HAP-1 (cell line): ENCODE data around the gene ANKRD28.
A peak's percentile ranks its signal among the peaks of the same experiment; 100 is the strongest.

Experiments used
- DNase-seq, 2 experiments: peaks; one replicate each; pipeline ENCODE4 v3.0.0-alpha.2; 2016 to 2020; ENCODE audit warnings: low spot score in 2 of 2
- H3K27me3 ChIP-seq: fragments of 250-450 bp; sonication (Bioruptor Pico); 2 replicates; pipeline ENCODE4 v1.5.1; 2020; ENCODE audit warnings: low read depth, mild to moderate bottlenecking, moderate library complexity
- H3K36me3 ChIP-seq: fragments of 250-450 bp; sonication (Bioruptor Pico); replicated peaks from 2 replicates; pipeline ENCODE4 v1.5.1; 2020; ENCODE audit warnings: mild to moderate bottlenecking
- H3K4me1 ChIP-seq: fragments of 250-450 bp; sonication (Bioruptor Pico); 2 replicates; pipeline ENCODE4 v1.5.1; 2020; ENCODE audit warnings: mild to moderate bottlenecking
- H3K4me3 ChIP-seq: fragments of 250-450 bp; sonication (Bioruptor Pico); 2 replicates; pipeline ENCODE4 v1.5.1; 2020; ENCODE audit warnings: mild to moderate bottlenecking, moderate library complexity
- H3K9me3 ChIP-seq: fragments of 250-450 bp; sonication (Bioruptor Pico); 2 replicates; pipeline ENCODE4 v1.5.1; 2020; ENCODE audit warnings: mild to moderate bottlenecking, moderate library complexity
- in situ Hi-C: fragments of 300-500 bp; cut with MboI; formaldehyde crosslinking; loops from 3 replicates; pipeline ENCODE4 v1.14.3; 2020; ENCODE audit warnings: low sequenced_read_pairs, inconsistent platforms, mixed read lengths

The ANKRD28 gene

DNA sequence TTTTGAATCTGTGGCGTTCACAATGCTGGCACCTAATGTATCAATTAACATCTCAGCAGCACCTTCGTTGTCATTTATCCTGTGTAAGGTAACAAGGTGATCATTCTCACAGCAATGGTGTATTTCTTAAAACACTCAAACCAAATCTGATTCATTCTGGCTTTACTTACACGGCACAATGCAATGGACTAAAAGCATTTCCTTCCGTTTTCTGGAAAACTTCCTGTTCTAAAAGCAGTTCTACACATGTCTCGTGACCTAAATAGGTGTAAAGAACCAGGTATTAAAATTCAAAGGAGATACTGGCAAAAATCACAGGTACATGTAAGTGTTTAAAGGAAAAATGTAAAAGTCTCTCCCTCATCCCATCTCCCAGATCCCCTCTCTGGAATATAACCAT lies 118.5 kb downstream of the ANKRD28 start:
- Histone ChIP-seq H3K27me3 (no peaks in the 10 kb centered on the region), H3K9me3 (no peaks in the 10 kb centered on the region), H3K4me1 (no peaks in the 10 kb centered on the region), H3K36me3 (peaks cover 15% of the 10 kb centered on the region), H3K4me3 (no peak overlapping the region)
- in situ Hi-C loops = no loop called here
- DNase-seq = no peak

DNA sequence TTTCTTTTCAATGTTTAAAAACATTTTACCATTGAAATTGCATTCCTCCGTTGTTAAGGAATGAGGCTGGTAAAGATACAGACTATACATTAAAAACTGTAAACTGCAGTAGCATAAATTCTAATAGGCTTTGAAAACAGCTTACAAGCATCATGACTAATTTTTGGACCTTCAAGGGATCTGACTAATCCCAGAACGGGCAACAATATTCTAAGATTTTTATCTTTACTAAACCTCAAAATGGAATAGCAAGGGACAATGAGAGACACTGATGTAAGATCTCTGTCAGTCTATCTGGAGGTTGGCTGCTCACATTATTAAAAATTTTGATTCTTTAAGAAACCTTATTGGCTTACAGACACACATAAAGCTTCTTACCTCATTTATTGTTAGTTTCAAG lies 121.5 kb downstream of the ANKRD28 start:
- H3K9me3 ChIP-seq = no peaks in the 10 kb centered on the region
- peaks cover 10% of the 10 kb centered on the region for H3K36me3 ChIP-seq
- peaks cover 4% of the 10 kb centered on the region; the same call in 1 of the 2 replicates for H3K4me1 ChIP-seq
- no peak for DNase-seq
- H3K27me3 ChIP-seq = no peaks in the 10 kb centered on the region
- no peak overlapping the region for H3K4me3 ChIP-seq
- in situ Hi-C loops = no loop called here

DNA sequence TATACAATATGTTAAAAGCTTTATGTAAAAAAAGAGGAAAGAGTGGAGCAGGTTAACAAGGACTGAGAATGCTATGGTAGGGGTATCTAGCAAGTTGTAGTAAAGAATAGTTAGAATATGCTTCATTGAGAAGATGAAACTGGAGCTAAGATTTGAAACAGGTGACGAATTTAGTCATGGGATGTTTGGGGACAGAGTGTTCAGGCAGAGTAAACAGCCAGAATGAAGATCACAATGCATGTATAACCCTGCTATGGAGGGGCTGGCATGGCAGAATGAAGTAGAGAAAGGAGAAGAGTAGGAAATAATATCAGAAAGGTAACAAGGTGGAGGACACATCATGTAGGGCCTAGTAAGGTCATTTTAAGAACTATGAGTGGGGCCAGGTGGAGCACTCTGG lies 124.2 kb downstream of the ANKRD28 start:
- DNase-seq = peak in 1 of 2 experiments; percentile 36
- Histone ChIP-seq H3K4me3 (no peak overlapping the region), H3K4me1 (peaks cover 4% of the 10 kb centered on the region; the same call in 1 of the 2 replicates), H3K27me3 (no peaks in the 10 kb centered on the region), H3K9me3 (no peaks in the 10 kb centered on the region), H3K36me3 (peaks cover 10% of the 10 kb centered on the region)
- in situ Hi-C loops = no loop called here

DNA sequence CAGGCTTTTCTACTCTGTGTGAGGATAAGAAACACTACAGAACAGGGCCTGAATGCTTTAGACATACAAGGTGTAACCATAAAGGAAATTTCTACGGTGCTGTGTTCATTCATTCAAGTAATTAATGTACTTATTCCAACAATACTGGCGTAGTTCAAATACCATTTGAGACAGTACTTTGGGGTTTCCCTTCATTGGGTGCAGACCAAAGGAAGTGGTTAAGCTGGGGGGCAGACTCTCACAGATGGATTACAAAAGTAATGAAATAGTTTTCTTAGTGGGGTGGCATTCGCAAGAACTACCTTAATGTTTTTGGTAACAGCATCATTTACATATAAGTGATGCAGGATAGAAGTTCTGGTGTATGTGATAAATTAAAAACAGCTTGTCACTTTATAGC lies 130.3 kb downstream of the ANKRD28 start:
- in situ Hi-C loops = no loop called here
- DNase-seq = no peak
- no peaks in the 10 kb centered on the region for H3K4me1 ChIP-seq
- peaks cover 4% of the 10 kb centered on the region; the same call in 1 of the 2 replicates for H3K36me3 ChIP-seq
- H3K9me3 ChIP-seq = no peaks in the 10 kb centered on the region
- no peak overlapping the region for H3K4me3 ChIP-seq
- H3K27me3 ChIP-seq = no peaks in the 10 kb centered on the region

DNA sequence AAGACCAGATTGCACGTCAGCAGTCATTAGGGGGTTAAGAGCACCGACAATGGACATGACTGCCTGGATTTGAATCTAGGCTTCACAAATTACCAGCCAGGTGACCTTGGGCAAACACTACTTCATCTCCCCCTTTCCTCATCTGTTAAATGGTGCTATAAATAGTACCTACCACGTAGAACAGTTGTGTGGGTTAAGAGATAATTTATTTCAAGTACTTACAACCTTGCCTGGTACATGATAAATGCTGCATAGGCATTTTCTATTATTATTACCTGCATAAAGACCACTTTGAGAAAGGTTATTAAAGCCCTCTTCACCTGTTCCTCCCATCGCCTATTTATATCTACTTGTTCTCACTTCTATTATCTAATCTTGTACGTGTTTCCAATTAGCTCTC lies 131.5 kb downstream of the ANKRD28 start:
- Histone ChIP-seq H3K27me3 (no peaks in the 10 kb centered on the region), H3K4me1 (no peaks in the 10 kb centered on the region), H3K36me3 (peaks cover 4% of the 10 kb centered on the region; the same call in 1 of the 2 replicates), H3K9me3 (no peaks in the 10 kb centered on the region), H3K4me3 (no peak overlapping the region)
- DNase-seq = no peak
- in situ Hi-C loops = no loop called here

DNA sequence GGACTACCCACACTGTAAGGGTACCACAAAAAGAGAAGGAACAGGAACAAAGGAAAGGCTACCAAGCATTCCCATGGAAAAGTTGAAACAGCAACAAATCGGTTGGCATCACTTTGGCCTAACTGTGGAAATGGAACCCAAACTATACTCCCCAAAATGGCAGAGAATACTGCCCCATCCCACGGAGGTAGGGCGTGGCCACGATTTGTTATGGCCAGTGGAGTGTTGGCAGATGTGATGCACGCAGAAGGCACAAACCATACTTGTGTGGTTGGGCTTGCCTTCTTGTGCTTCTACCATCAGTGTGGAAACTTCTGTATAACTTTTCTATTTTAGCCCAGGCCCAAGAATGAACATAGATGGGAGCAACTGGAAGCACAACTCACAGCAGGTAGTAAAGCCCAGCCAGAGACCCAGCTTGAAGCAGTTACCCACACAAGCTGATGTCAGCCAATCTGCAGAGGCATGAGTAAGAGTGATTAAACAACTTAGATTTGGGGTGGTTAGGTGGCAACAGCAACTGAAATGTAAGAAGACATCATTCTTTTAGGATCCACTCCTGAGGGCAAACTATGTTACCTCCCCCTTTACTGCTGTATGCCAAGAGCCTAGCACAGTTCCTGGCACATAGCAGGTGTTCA lies 132.1 kb downstream of the ANKRD28 start:
- in situ Hi-C loops = no loop called here
- Histone ChIP-seq H3K36me3 (peaks cover 4% of the 10 kb centered on the region; the same call in 1 of the 2 replicates), H3K4me3 (no peak overlapping the region)

DNA sequence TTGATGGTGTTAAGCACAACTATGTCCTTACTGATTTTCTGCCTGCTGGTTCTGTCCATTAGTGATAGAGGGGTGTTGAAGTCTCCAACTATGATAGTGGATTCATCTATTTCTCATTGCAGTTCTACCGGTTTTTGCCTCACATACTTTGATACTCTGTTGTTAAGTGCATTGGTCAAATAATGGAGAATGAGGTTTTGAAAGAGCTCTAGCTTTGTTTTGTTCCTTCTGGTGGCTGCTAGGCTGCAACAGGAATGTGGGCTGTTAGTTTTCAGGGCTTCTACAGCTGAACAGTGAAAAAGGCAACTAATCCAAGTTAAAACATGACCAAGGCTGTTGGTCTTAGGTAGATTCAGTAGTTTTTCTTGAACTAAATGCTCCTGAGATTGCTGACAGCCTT lies 133.6 kb downstream of the ANKRD28 start:
- Histone ChIP-seq H3K27me3 (no peaks in the 10 kb centered on the region), H3K4me1 (no peaks in the 10 kb centered on the region), H3K4me3 (no peak overlapping the region), H3K9me3 (no peaks in the 10 kb centered on the region), H3K36me3 (peaks cover 4% of the 10 kb centered on the region; the same call in 1 of the 2 replicates)
- no peak for DNase-seq
- in situ Hi-C loops = no loop called here

More for the DNA sequence above, 132.1 kb downstream of the ANKRD28 start:
- H3K4me1 ChIP-seq = no peaks in the 10 kb centered on the region
- no peaks in the 10 kb centered on the region for H3K9me3 ChIP-seq
- DNase-seq = no peak
- no peaks in the 10 kb centered on the region for H3K27me3 ChIP-seq

DNA sequence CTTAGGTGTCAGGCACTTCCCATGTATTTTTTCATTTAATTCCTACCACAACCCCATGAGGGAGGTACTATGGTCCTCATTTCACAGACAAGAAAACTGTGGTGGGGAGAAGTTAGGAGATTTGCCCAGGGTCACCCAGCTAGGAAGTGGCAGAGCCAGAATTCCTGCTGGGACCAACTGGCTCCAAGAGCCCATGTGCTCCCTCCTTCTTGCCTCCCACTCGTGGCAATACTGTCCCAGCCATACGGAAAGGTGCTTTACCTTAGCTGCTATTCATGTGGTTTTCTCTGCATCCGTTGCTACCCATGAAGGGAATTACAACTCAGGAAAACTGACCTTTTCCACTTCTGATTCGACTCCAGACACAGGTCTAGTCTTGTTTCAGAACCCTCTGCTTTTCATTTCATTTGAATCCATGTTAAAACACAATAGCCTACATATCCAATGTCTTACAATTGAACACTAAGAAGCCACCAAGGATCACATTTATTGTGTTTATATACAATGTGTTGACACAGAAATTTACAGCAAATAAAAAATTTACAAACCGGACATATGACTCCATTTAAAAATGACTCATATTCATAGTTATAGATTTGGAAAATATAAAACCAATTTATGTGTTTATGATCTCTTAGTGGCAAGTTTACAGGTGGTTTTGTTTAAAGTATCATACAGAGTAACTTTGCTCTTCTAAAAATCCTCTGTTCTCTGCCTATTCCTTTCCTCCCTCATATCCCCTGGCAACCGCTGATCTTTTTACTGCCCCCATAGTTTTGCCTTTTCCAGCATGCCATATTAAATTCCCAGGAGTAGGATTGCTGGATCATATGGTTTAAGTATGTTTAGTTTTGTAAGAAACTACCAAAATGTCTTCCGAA lies 137.5 kb downstream of the ANKRD28 start:
- in situ Hi-C loops = no loop called here
- H3K4me3 ChIP-seq = no peak overlapping the region
- H3K27me3 ChIP-seq = no peaks in the 10 kb centered on the region
- H3K4me1 ChIP-seq = no peaks in the 10 kb centered on the region
- no peaks in the 10 kb centered on the region for H3K36me3 ChIP-seq
- DNase-seq = no peak
- peaks cover 3% of the 10 kb centered on the region for H3K9me3 ChIP-seq

DNA sequence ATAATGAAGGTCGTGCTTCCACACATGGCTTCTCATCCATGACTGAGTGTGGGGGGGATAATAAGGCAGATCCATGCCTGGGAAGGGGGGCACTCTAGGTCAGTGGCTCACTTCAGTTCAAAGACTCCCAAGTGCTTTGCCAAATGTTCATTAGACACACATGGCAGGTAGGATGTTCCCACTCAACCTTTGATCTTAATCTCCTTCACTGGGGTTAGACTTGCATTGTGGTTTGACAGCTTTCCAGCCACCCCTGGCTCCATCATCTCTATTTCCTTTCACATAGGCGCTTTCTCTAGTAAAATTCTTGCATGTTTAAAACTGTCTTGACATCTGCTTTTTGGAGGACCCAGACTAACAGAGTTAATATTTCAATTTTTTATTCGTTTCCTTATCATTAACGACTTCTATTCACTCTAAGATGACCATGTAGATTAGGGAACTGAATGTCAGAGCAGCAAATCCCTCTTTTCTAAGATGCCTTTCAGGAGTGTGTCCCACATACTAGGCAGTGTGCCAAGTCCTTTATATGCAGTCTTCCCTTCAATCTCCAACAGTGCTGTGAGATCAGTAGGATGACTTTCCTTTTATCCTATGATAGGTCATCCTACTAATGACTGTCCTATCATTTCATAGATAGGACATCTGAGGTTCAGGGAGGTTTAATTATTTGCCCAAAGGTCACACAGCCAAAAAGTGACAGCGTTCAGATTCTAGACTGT lies 138.4 kb downstream of the ANKRD28 start:
- no peaks in the 10 kb centered on the region for H3K36me3 ChIP-seq
- in situ Hi-C loops = no loop called here
- no peak for DNase-seq
- H3K4me1 ChIP-seq = no peaks in the 10 kb centered on the region
- H3K27me3 ChIP-seq = no peaks in the 10 kb centered on the region
- no peak overlapping the region for H3K4me3 ChIP-seq
- peaks cover 3% of the 10 kb centered on the region for H3K9me3 ChIP-seq

DNA sequence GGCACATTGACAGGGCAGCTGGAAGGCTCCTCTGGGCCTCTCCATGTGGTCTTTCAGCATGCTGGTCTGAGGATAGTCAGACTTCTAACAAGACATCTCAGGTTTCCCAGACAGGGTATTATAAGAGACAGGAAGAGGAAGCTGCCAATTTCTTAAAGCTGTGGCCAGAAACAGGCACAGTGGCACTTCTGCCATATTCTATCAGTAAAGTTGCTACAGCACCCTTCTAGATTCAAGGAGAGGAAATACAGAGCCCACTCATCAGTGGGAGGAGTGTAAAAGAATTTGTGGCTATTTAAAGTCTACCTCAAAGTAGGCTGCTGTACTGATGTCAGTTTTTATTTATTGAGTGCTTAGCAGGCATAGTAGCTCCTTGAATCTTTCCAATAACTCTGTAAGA lies 140.8 kb downstream of the ANKRD28 start:
- Histone ChIP-seq H3K4me3 (no peak overlapping the region), H3K9me3 (peaks cover 3% of the 10 kb centered on the region), H3K4me1 (no peaks in the 10 kb centered on the region), H3K36me3 (no peaks in the 10 kb centered on the region), H3K27me3 (no peaks in the 10 kb centered on the region)
- in situ Hi-C loops = no loop called here
- DNase-seq = no peak

DNA sequence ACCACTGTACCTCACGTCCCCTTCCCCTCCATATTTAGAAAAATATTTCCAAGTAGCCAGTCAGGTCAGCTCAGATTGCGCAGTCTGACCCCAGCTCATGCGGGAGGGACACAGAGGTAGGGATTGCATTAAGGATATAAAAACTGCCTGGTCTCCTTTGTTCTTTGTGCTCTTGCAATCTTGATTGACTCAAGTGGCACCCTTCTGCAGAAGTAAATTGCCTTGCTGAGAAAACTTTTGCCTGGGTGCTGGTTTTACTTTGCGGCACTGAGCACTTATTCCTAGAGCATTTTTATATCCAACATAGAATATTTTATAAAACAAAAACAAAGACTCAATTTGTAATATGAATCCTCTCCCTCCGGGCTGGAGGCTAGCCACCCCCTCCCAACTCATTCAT lies 141.4 kb downstream of the ANKRD28 start:
- Histone ChIP-seq H3K4me3 (no peak overlapping the region), H3K36me3 (no peaks in the 10 kb centered on the region), H3K9me3 (peaks cover 3% of the 10 kb centered on the region), H3K4me1 (no peaks in the 10 kb centered on the region), H3K27me3 (no peaks in the 10 kb centered on the region)
- in situ Hi-C loops = no loop called here
- DNase-seq = no peak

DNA sequence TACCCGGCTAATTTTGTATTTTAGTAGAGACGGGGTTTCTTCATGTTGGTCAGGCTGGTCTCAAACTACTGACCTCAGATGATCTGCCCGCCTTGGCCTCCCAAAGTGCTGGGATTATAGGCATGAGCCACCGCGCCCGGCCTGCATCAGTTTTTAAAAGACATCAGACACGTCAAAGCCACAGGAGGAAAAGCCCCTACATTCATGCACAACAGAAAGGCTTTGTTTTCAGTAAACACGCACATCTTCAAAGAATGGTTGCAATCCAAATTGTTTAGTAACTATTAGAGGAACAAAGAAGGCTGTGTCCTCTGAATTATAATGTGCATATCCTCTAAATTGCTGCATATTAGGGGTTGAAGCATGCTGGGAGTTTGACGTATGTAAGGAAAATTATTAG lies 142.9 kb downstream of the ANKRD28 start:
- no peak for DNase-seq
- no peaks in the 10 kb centered on the region for H3K27me3 ChIP-seq
- H3K36me3 ChIP-seq = no peaks in the 10 kb centered on the region
- in situ Hi-C loops = no loop called here
- H3K4me3 ChIP-seq = no peak overlapping the region
- no peaks in the 10 kb centered on the region for H3K4me1 ChIP-seq
- H3K9me3 ChIP-seq = peaks cover 3% of the 10 kb centered on the region

DNA sequence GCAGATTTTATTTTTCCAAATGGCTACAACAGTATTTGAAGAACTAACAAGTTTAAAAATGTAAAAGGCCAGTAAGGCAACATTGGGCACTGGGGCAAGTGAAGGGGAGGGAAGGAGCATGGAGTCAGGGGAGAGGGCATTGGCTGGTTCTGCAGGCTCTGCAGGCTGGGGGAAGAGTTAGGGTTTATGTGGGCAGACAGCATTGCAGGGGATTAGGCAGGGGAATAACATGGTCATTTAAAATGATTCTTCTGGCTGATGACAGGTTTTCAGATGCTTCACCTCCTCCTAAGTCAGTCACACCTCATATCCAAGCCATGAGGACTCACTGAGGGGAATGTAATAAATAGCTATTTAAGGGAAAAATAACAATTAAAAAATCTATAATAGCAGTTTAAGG lies 143.7 kb downstream of the ANKRD28 start:
- Histone ChIP-seq H3K36me3 (no peaks in the 10 kb centered on the region), H3K4me1 (no peaks in the 10 kb centered on the region), H3K4me3 (no peak overlapping the region), H3K9me3 (peaks cover 3% of the 10 kb centered on the region), H3K27me3 (no peaks in the 10 kb centered on the region)
- DNase-seq = no peak
- in situ Hi-C loops = no loop called here

DNA sequence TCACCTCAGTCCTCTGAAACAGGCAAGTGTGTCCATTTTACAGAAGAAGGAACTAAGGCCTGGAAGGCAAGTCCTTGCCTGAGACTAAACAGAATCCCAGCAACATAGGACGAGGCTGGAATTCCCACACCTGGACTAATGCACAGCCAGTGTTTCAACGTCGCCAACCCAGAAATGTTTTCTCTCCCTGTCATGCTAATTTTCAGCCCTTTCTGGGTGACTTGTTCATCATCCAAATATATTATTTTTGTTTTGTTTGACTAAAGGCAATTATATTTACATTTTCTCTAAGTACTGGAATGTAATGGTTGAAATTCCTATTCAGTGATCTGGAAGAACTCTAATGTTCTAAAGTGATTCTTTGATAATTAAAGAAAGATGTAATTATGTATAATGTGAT lies 144.5 kb downstream of the ANKRD28 start:
- in situ Hi-C loops = no loop called here
- H3K27me3 ChIP-seq = no peaks in the 10 kb centered on the region
- H3K36me3 ChIP-seq = no peaks in the 10 kb centered on the region
- H3K4me1 ChIP-seq = no peaks in the 10 kb centered on the region
- H3K9me3 ChIP-seq = peaks cover 3% of the 10 kb centered on the region
- no peak for DNase-seq
- no peak overlapping the region for H3K4me3 ChIP-seq
